ENCODE data around the gene PALM. TPM values are rescaled to one million over a fixed set of nuclear protein-coding genes. Genes with fewer than 3 reads are reported as not detected.
"Not testable (repeated sequence)": the region's sequence is repeated elsewhere in the genome, so short reads cannot be mapped to it uniquely, and the experiment has no call there.

The PALM gene
- total RNA-seq, 4 donors from 2014 or later: 19.4 to 45.4 (median 24.2) TPM

DNA sequence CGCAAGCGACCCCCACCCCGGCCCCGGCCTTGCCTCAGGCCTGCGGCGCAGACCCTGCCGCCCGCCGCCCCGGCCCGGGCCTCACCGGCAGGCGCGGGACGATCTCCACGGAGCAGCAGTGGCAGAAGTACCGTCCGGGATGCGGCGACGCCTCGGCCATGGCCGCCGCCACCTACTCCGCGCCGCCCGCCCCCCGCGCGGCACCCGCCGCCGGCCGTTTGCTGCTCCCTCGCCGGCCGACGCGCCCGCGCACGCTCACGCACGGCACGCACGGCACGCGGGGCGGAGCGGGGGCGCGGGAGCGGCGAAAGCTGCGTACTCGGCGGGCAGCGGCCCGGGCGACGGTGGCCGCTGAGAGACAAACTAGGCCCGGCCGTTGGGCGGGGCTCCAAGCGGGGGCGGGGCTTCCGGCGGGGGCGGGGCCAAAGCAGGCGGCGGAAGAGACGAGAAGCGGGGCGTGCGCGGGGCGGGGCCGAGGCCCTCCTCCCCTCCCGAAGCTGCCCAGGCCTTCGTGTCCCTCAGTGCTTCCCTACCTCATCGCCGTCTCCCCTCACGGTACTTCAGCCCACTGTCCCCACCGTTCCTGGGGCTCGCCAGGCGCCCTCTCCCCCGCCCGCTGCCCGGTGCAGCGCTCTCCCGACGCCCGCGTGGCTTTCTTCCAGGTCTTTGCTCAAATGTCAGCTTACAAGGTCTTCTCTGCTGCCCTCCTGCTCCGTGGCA, 45.6 kb upstream of the PALM start, which contains the start of gene RNF126:
Gene RNF126 (minus strand): TSS at position 253 of the 720 bp plus-strand sequence. CDS start 93 bp downstream, at position 160.
- Histone ChIP-seq H3K4me3 (peak within 1 kb of the TSS; percentile 96), H3K36me3 (no peaks in the 10 kb centered on the region), H3K27me3 (no peaks in the 10 kb centered on the region), H3K9me3 (no peaks in the 10 kb centered on the region), H3K27ac (peak within 1 kb of the TSS; percentile 96), H3K4me1 (peaks cover 60% of the 10 kb centered on the region)
- WGBS: 0% methylated on average over 41 of the region's 97 CpGs
- peak in 1 of 2 donors; percentile 57 for TF ChIP-seq POLR2A (IDR thresholded peaks at IDR 0.05)
- no peak for TF ChIP-seq EP300 (IDR thresholded peaks at IDR 0.05)
- TF ChIP-seq, protein P1, sequence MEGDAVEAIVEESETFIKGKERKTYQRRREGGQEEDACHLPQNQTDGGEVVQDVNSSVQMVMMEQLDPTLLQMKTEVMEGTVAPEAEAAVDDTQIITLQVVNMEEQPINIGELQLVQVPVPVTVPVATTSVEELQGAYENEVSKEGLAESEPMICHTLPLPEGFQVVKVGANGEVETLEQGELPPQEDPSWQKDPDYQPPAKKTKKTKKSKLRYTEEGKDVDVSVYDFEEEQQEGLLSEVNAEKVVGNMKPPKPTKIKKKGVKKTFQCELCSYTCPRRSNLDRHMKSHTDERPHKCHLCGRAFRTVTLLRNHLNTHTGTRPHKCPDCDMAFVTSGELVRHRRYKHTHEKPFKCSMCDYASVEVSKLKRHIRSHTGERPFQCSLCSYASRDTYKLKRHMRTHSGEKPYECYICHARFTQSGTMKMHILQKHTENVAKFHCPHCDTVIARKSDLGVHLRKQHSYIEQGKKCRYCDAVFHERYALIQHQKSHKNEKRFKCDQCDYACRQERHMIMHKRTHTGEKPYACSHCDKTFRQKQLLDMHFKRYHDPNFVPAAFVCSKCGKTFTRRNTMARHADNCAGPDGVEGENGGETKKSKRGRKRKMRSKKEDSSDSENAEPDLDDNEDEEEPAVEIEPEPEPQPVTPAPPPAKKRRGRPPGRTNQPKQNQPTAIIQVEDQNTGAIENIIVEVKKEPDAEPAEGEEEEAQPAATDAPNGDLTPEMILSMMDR (IDR thresholded peaks at IDR 0.05): no peak
- TF ChIP-seq POLR2AphosphoS5 (IDR thresholded peaks at IDR 0.05): peak in 1 of 3 donors; percentile 64
- peak; percentile 95 to 96 for DNase-seq (ENCODE audit: low spot score in 2 of 2)

GRCh38 chr19:663682-664117, 45.0 kb upstream of the PALM start:
- WGBS: 28% methylated on average over 9 of the region's 18 CpGs
- TF ChIP-seq EP300 (IDR thresholded peaks at IDR 0.05): no peak
- TF ChIP-seq, protein P1 (IDR thresholded peaks at IDR 0.05): no peak
- no peak for TF ChIP-seq POLR2AphosphoS5 (IDR thresholded peaks at IDR 0.05)
- TF ChIP-seq POLR2A (IDR thresholded peaks at IDR 0.05): no peak
- peaks cover 55% of the 10 kb centered on the region for H3K4me1 ChIP-seq
- H3K27ac ChIP-seq: peak overlapping the region; percentile 96
- no peaks in the 10 kb centered on the region for H3K36me3 ChIP-seq
- no peak for DNase-seq (ENCODE audit: low spot score in 2 of 2)
- no peaks in the 10 kb centered on the region for H3K9me3 ChIP-seq
- H3K4me3 ChIP-seq: peak overlapping the region; percentile 96
- no peaks in the 10 kb centered on the region for H3K27me3 ChIP-seq

DNA sequence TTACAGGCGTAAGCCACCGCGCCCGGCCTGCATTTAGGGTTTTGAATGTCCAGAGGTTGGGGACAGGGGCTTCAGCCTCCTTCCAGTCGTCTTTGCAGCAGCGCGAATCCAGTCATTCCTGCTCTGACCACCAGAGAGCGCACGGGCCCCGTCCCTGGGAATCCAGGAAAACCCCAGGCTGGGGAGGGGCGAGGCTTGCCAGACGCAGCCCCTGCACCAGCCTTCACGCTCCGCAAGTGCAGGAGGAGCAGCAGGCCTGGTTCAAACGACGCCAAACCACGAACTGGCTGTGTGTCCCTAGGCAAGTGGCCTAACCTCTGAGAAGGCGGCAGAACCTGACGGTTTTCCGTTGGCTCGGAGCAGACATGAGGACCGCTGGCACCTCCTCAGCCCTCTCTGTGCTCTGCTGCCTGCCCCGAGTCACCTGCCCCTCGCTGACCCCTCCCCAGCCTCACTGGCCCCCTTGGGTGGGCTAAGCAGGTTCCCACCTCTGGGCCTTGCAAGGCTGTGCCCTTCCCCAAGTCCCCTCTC, 43.8 kb upstream of the PALM start:
- TF ChIP-seq POLR2AphosphoS5 (IDR thresholded peaks at IDR 0.05) (peak in 1 of 3 donors; percentile 22), POLR2A (IDR thresholded peaks at IDR 0.05) (no peak), EP300 (IDR thresholded peaks at IDR 0.05) (no peak)
- TF ChIP-seq, protein P1 (IDR thresholded peaks at IDR 0.05): peak; percentile 92 to 98
- Histone ChIP-seq H3K27ac (no peak overlapping the region), H3K9me3 (no peaks in the 10 kb centered on the region), H3K4me3 (peak overlapping the region; percentile 16), H3K4me1 (peaks cover 42% of the 10 kb centered on the region), H3K27me3 (no peaks in the 10 kb centered on the region), H3K36me3 (no peaks in the 10 kb centered on the region)
- DNase-seq (ENCODE audit: low spot score in 2 of 2): peak; percentile 87 to 92
- 7% methylated on average over 12 of the region's 24 CpGs for WGBS

- H3K36me3 ChIP-seq; H3K9me3 ChIP-seq; H3K4me3 ChIP-seq; H3K27ac ChIP-seq; H3K27me3 ChIP-seq; DNase-seq (ENCODE audit: low spot score in 2 of 2): not testable (repeated sequence)
- H3K4me1 ChIP-seq: peaks cover 21% of the 10 kb centered on the region
- WGBS: 86% methylated on average over 16 of the region's 38 CpGs
Measured at GRCh38 chr19:666985-667573, 41.7 kb upstream of the PALM start.

DNA sequence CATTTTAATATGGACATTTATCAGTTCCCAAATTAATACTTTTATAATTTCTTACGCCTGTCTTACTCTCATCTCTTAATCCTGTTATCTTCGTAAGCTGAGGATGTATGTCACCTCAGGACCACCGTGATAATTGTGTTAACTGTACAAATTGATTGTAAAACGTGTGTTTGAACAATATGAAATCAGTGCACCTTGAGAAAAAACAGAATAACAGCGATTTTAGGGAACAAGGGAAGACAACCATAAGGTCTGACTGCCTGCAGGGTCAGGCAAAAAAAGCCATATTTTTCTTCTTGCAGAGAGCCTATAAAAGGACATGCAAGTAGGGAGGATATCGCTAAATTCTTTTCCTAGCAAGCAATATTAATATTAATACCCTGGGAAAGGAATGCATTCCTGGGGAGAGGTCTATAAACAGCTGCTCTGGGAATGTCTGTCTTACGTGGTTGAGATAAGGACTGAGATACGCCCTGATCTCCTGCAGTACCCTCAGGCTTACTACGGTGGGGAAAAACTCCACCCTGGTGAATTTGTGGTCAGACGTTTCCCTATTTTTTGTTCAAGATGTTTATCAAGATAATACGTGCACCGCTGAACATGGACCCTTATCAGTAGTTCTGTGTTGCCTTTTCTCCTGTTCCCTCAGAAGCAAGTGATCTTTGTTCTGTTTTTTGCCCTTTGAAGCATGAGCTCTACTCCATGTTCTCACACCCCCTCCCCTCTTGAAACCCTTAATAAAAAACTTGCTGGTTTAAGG, 39.9 kb upstream of the PALM start:
- not testable (repeated sequence) for H3K9me3 ChIP-seq; H3K27ac ChIP-seq; H3K4me3 ChIP-seq; H3K36me3 ChIP-seq; DNase-seq (ENCODE audit: low spot score in 2 of 2); H3K27me3 ChIP-seq
- H3K4me1 ChIP-seq: peaks cover 20% of the 10 kb centered on the region
- 65% methylated on average over 12 of the region's 12 CpGs for WGBS

All from suprapubic skin (tissue), 4 donors.